Liver (tissue), 3 donors: ENCODE data around the gene PDC.

Experiments
- JUND ChIP-seq, 2 donors: IDR thresholded peaks; 2 replicates each; pipeline ENCODE4 v1.6.1; 2016; ENCODE audit warnings: antibody characterized with exemption in 2 of 2
- RXRA ChIP-seq, 2 donors: IDR thresholded peaks; 2 replicates each; pipeline ENCODE4 v1.6.1; 2017 to 2018; ENCODE audit warnings: antibody characterized with exemption in 2 of 2, mild to moderate bottlenecking in 1 of 2
- YY1 ChIP-seq: IDR thresholded peaks from 2 replicates; pipeline ENCODE4 v1.6.1; 2016; ENCODE audit warnings: antibody characterized with exemption, mild to moderate bottlenecking
- TF ChIP-seq, protein P1 (sequence below): IDR thresholded peaks from 2 replicates; pipeline ENCODE4 v1.6.1; 2016; ENCODE audit warnings: antibody characterized with exemption
- TF ChIP-seq, protein P2 (sequence below): fragments of 150-350 bp; IDR thresholded peaks from 2 replicates; pipeline ENCODE4 v1.5.1; 2017; ENCODE audit warnings: improper control_type of control experiment, low read depth, low read length; ENCODE audit not compliant: missing input control
- TF ChIP-seq, protein P3 (sequence below): IDR thresholded peaks from 2 replicates; pipeline ENCODE4 v1.6.1; 2016; ENCODE audit warnings: antibody characterized with exemption, mild to moderate bottlenecking
- TF ChIP-seq, protein P4 (sequence below): IDR thresholded peaks from 2 replicates; pipeline ENCODE4 v1.6.1; 2016; ENCODE audit warnings: antibody characterized with exemption
- donor health status: healthy.
- donor health status: healthy.

DNA sequence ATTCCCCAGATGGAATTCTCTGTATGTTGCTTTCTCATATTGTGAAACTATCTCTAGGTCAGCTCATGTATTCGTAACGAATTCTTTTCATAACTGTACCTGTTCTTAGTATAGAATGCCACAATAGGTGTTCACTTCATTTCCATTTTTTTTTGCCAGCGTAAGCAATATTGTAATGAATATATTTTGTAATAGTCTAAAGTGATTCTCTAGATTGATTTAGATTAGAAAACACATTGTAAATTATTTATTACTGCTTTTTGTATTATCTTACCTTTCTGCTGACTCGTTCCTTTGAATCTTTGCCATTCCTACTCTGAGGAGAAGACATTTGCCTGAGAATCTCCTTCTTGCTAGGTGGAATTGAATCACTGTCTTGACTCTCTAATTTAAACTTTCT lies 14.8 kb downstream of the PDC start:
- TF ChIP-seq, protein P1, sequence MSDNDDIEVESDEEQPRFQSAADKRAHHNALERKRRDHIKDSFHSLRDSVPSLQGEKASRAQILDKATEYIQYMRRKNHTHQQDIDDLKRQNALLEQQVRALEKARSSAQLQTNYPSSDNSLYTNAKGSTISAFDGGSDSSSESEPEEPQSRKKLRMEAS: no peak
- TF ChIP-seq, protein P2, sequence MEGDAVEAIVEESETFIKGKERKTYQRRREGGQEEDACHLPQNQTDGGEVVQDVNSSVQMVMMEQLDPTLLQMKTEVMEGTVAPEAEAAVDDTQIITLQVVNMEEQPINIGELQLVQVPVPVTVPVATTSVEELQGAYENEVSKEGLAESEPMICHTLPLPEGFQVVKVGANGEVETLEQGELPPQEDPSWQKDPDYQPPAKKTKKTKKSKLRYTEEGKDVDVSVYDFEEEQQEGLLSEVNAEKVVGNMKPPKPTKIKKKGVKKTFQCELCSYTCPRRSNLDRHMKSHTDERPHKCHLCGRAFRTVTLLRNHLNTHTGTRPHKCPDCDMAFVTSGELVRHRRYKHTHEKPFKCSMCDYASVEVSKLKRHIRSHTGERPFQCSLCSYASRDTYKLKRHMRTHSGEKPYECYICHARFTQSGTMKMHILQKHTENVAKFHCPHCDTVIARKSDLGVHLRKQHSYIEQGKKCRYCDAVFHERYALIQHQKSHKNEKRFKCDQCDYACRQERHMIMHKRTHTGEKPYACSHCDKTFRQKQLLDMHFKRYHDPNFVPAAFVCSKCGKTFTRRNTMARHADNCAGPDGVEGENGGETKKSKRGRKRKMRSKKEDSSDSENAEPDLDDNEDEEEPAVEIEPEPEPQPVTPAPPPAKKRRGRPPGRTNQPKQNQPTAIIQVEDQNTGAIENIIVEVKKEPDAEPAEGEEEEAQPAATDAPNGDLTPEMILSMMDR: no peak
- TF ChIP-seq JUND (IDR thresholded peaks at IDR 0.05) (no peak), YY1 (no peak), RXRA (IDR thresholded peaks at IDR 0.05) (no peak)
- TF ChIP-seq, protein P3, sequence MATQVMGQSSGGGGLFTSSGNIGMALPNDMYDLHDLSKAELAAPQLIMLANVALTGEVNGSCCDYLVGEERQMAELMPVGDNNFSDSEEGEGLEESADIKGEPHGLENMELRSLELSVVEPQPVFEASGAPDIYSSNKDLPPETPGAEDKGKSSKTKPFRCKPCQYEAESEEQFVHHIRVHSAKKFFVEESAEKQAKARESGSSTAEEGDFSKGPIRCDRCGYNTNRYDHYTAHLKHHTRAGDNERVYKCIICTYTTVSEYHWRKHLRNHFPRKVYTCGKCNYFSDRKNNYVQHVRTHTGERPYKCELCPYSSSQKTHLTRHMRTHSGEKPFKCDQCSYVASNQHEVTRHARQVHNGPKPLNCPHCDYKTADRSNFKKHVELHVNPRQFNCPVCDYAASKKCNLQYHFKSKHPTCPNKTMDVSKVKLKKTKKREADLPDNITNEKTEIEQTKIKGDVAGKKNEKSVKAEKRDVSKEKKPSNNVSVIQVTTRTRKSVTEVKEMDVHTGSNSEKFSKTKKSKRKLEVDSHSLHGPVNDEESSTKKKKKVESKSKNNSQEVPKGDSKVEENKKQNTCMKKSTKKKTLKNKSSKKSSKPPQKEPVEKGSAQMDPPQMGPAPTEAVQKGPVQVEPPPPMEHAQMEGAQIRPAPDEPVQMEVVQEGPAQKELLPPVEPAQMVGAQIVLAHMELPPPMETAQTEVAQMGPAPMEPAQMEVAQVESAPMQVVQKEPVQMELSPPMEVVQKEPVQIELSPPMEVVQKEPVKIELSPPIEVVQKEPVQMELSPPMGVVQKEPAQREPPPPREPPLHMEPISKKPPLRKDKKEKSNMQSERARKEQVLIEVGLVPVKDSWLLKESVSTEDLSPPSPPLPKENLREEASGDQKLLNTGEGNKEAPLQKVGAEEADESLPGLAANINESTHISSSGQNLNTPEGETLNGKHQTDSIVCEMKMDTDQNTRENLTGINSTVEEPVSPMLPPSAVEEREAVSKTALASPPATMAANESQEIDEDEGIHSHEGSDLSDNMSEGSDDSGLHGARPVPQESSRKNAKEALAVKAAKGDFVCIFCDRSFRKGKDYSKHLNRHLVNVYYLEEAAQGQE: no peak
- TF ChIP-seq, protein P4, sequence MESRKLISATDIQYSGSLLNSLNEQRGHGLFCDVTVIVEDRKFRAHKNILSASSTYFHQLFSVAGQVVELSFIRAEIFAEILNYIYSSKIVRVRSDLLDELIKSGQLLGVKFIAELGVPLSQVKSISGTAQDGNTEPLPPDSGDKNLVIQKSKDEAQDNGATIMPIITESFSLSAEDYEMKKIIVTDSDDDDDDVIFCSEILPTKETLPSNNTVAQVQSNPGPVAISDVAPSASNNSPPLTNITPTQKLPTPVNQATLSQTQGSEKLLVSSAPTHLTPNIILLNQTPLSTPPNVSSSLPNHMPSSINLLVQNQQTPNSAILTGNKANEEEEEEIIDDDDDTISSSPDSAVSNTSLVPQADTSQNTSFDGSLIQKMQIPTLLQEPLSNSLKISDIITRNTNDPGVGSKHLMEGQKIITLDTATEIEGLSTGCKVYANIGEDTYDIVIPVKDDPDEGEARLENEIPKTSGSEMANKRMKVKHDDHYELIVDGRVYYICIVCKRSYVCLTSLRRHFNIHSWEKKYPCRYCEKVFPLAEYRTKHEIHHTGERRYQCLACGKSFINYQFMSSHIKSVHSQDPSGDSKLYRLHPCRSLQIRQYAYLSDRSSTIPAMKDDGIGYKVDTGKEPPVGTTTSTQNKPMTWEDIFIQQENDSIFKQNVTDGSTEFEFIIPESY: no peak
